ENCODE data around the gene KMT2B. TPM values are rescaled to one million over a fixed set of nuclear protein-coding genes. Genes with fewer than 3 reads are reported as not detected.

Gene KMT2B
- total RNA-seq, 1 donor from 2014 or later: 65.6 TPM

GRCh38 chr19:35752746-35753350 lies 35.0 kb downstream of the KMT2B start:
- Mint-ChIP-seq H3K36me3 (ENCODE audit: low read depth) (peaks cover 34% of the 10 kb centered on the region), H3K27ac (no peak overlapping the region), H3K9me3 (no peaks in the 10 kb centered on the region), H3K4me1 (peaks cover 39% of the 10 kb centered on the region), H3K27me3 (peaks cover 15% of the 10 kb centered on the region), H3K4me3 (no peak overlapping the region)
- no peak for DNase-seq
- ChIA-PET CTCF (no interaction called here), POLR2A (interaction anchor here (1.0 kb wide), 1 partner anchor 152 kb away, joined by 6 read pairs; no protein-coding TSS in a partner anchor)
- intact Hi-C loops (cut with micrococcal nuclease): no loop called here
- TF ChIP-seq CTCF (IDR thresholded peaks at IDR 0.05): no peak
- no peak for ATAC-seq (ENCODE audit: low read depth)

DNA sequence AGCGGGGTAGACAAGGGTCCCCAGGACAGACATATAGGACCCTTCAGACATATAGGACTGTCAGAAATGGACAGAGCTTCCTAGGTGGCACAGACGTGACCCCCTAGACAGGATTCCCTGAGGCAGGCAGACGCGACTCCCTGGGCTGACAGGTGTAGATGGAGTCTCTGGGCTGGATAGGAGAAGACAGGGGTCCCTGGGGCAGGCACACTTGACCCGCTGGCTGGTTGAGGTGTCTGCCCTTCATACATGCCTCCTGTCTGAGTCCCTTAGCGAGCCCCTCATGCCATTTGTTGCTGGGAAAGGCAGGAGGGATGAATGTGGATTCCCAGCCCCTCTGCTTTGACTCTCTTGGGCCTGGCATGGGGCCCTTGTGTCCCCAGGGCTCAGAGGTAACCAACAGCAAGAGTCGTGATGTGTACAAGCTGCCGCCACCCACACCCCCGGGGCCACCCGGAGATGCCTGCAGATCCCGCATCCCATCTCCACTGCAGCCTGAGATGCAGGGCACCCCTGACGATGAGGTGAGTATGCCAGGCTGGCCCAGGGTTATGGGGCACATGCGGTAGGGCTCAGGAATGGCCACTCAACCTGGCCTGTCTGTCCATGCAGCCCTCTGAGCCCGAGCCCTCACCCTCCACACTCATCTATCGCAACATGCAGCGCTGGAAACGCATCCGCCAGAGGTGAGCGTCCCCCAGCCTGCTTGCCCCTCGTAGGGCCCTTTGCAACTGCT lies 36.0 kb downstream of the KMT2B start:
- ChIA-PET POLR2A (no interaction called here), CTCF (no interaction called here)
- ATAC-seq (ENCODE audit: low read depth): no peak
- Mint-ChIP-seq H3K9me3 (no peaks in the 10 kb centered on the region), H3K4me3 (no peak overlapping the region), H3K4me1 (peaks cover 34% of the 10 kb centered on the region), H3K36me3 (ENCODE audit: low read depth) (peaks cover 34% of the 10 kb centered on the region), H3K27ac (no peak overlapping the region), H3K27me3 (peaks cover 15% of the 10 kb centered on the region)
- TF ChIP-seq CTCF (IDR thresholded peaks at IDR 0.05): no peak
- no peak for DNase-seq
- intact Hi-C loops (cut with micrococcal nuclease): no loop called here

- DNase-seq (no peak), ATAC-seq (ENCODE audit: low read depth) (no peak)
- Mint-ChIP-seq H3K4me3 (no peak overlapping the region), H3K27me3 (peaks cover 15% of the 10 kb centered on the region), H3K36me3 (ENCODE audit: low read depth) (peaks cover 34% of the 10 kb centered on the region), H3K27ac (no peak overlapping the region), H3K9me3 (no peaks in the 10 kb centered on the region), H3K4me1 (peaks cover 37% of the 10 kb centered on the region)
- no peak for TF ChIP-seq CTCF (IDR thresholded peaks at IDR 0.05)
- POLR2A ChIA-PET: no interaction called here
- intact Hi-C loops (cut with micrococcal nuclease): loop anchor here (5.0 kb wide), 1 partner anchor 207 kb away; the partner anchor contains the start of gene TMEM147
- CTCF ChIA-PET: no interaction called here
Observed at GRCh38 chr19:35754370-35755130, 36.7 kb downstream of the KMT2B start.

- DNase-seq (no peak), ATAC-seq (ENCODE audit: low read depth) (no peak)
- CTCF ChIA-PET: no interaction called here
- Mint-ChIP-seq H3K27ac (no peak overlapping the region), H3K4me3 (peak overlapping the region; percentile 38), H3K4me1 (peaks cover 33% of the 10 kb centered on the region), H3K36me3 (ENCODE audit: low read depth) (peaks cover 34% of the 10 kb centered on the region), H3K27me3 (peaks cover 15% of the 10 kb centered on the region), H3K9me3 (no peaks in the 10 kb centered on the region)
- intact Hi-C loops (cut with micrococcal nuclease): loop anchor here (5.0 kb wide), 1 partner anchor 208 kb away; the partner anchor contains the start of gene TMEM147
- POLR2A ChIA-PET: interaction anchor here (3.8 kb wide), 1 partner anchor 11 kb away, joined by 69 read pairs; the partner anchor contains the start of genes IGFLR1, PSENEN and U2AF1L4
- TF ChIP-seq CTCF (IDR thresholded peaks at IDR 0.05): no peak
Observed at GRCh38 chr19:35755131-35755549, 37.3 kb downstream of the KMT2B start.

All from activated B cell treated with CpG ODN at 0.5 μM for 24 hours (primary cell).